ENCODE measurements around the gene DOLK.

GRCh38 chr9:128946571-128947276 lies 679 bp downstream of the DOLK start:
- TF ChIP-seq CTCF (IDR thresholded peaks at IDR 0.05 in 8 of 11, conservative IDR thresholded peaks at IDR 0.05 in 3 of 11): no peak
- TF ChIP-seq POLR2A (IDR thresholded peaks at IDR 0.05): no peak

Measured in spleen (tissue), 7 donors.